GM23248 (cell line): Measurements from ENCODE around the gene SMARCB1.

ENCODE experiments used
- EZH2 ChIP-seq: fragments of 200-600 bp; sonication (generic); IDR thresholded peaks from 2 replicates; pipeline ENCODE4 v1.6.1; 2018; ENCODE audit warnings: antibody characterized with exemption, mild to moderate bottlenecking; ENCODE audit not compliant: insufficient read depth, poor library complexity, severe bottlenecking
- EZH2phosphoT487 ChIP-seq: fragments of 200-600 bp; sonication (generic); IDR thresholded peaks from 2 replicates; pipeline ENCODE4 v1.6.1; 2018; ENCODE audit warnings: antibody characterized with exemption, moderate library complexity, mild to moderate bottlenecking, low read depth; ENCODE audit not compliant: insufficient read depth

GRCh38 chr22:23845265-23846080 lies 58.7 kb downstream of the SMARCB1 start:
- TF ChIP-seq EZH2 (no peak), EZH2phosphoT487 (no peak)
